SK-N-SH (cell line): ENCODE results near the gene STK4. TPM values are rescaled to one million over a fixed set of nuclear protein-coding genes. Genes with fewer than 3 reads are reported as not detected.
A peak's percentile ranks its signal among the peaks of the same experiment; 100 is the strongest.

Experiments
- CTCF ChIA-PET: fragments of 300-600, 350-600 bp; formaldehyde crosslinking; extraction: SDS; loops from one replicate; lab custom pipeline; 2021; lab: Yijun Ruan, JAX
- POLR2A ChIA-PET: fragments of 350-600 bp; sonication (Branson Sonifier 250); formaldehyde crosslinking; extraction: SDS; loops from one replicate; lab custom pipeline; 2020; ENCODE audit warnings: antibody characterized with exemption, inconsistent platforms; lab: Yijun Ruan, JAX
- DNase-seq: peaks from one replicate; pipeline ENCODE4 v3.0.0; 2012
- H2AFZ ChIP-seq: fragments of 200-600 bp; sonication (generic); 2 replicates; pipeline ENCODE4 v1.8.1; 2016; ENCODE audit warnings: antibody characterized with exemption, mild to moderate bottlenecking, low read depth
- H3F3A ChIP-seq: fragments of 200-600 bp; sonication (generic); replicated peaks from 2 replicates; pipeline ENCODE3; 2016; ENCODE audit warnings: antibody characterized with exemption, mild to moderate bottlenecking; ENCODE audit not compliant: insufficient read depth
- H3K27ac ChIP-seq, 2 experiments: fragments of 200-500 bp in 1 of 2; fragments of 200-600 bp in 1 of 2; sonication (Bioruptor generic) in 1 of 2; sonication (generic), shearing (Covaris generic) in 1 of 2; 2 replicates each; pipeline versions ENCODE4 v1.5.1 to v1.6.1; 2014 to 2016; ENCODE audit warnings: low read depth in 2 of 2, inconsistent platforms in 1 of 2, low read length in 1 of 2, mild to moderate bottlenecking in 1 of 2, mixed read lengths in 1 of 2
- H3K27me3 ChIP-seq: fragments of 200-600 bp; sonication (generic), shearing (Covaris generic); 2 replicates; pipeline ENCODE4 v1.6.1; 2016; ENCODE audit warnings: mixed run types; ENCODE audit not compliant: insufficient read depth
- H3K36me3 ChIP-seq, 2 experiments: fragments of 200-500 bp in 1 of 2; fragments of 200-600 bp in 1 of 2; sonication (Bioruptor generic) in 1 of 2; sonication (generic) in 1 of 2; replicated peaks in 1 of 2; 2 replicates each; pipeline versions ENCODE3 to v1.5.1; 2014 to 2016; ENCODE audit warnings: low read length in 1 of 2, mild to moderate bottlenecking in 1 of 2; ENCODE audit not compliant: insufficient read depth in 2 of 2, control insufficient read depth in 1 of 2
- H3K4me1 ChIP-seq, 2 experiments: fragments of 200-500 bp in 1 of 2; fragments of 200-600 bp in 1 of 2; sonication (Bioruptor generic) in 1 of 2; sonication (generic), shearing (Covaris generic) in 1 of 2; 2 replicates each; pipeline versions ENCODE4 v1.5.1 to v1.6.1; 2014 to 2016; ENCODE audit warnings: low read depth in 1 of 2, low read length in 1 of 2, mixed run types in 1 of 2; ENCODE audit not compliant: insufficient read depth in 2 of 2, control insufficient read depth in 1 of 2
- H3K4me2 ChIP-seq: fragments of 200-600 bp; sonication (generic), shearing (Covaris generic); 2 replicates; pipeline ENCODE4 v1.6.1; 2017; ENCODE audit warnings: mixed run types
- H3K4me3 ChIP-seq, 2 experiments: fragments of 200-500 bp in 1 of 2; fragments of 200-600 bp in 1 of 2; sonication (Bioruptor generic) in 1 of 2; sonication (generic), shearing (Covaris generic) in 1 of 2; 2 replicates each; pipeline versions ENCODE4 v1.5.1 to v1.8.1; 2014 to 2016; ENCODE audit warnings: low read depth in 2 of 2, inconsistent platforms in 1 of 2, low read length in 1 of 2, mild to moderate bottlenecking in 1 of 2, mixed read lengths in 1 of 2, moderate library complexity in 1 of 2
- H3K79me2 ChIP-seq: fragments of 200-600 bp; sonication (generic); 2 replicates; pipeline ENCODE4 v1.8.1; 2017; ENCODE audit warnings: mild to moderate bottlenecking; ENCODE audit not compliant: insufficient read depth
- H3K9ac ChIP-seq: fragments of 200-600 bp; sonication (generic); 2 replicates; pipeline ENCODE4 v1.6.1; 2017; ENCODE audit warnings: mixed run types
- H3K9me2 ChIP-seq: fragments of 200-600 bp; sonication (generic); 2 replicates; pipeline ENCODE4 v1.6.1; 2017; ENCODE audit warnings: mixed run types
- H3K9me3 ChIP-seq: fragments of 200-600 bp; sonication (generic); 2 replicates; pipeline ENCODE4 v1.6.1; 2017; ENCODE audit warnings: mixed run types, mild to moderate bottlenecking, moderate library complexity
- H4K20me1 ChIP-seq: fragments of 200-600 bp; sonication (generic); 2 replicates; pipeline ENCODE4 v1.6.1; 2017; ENCODE audit warnings: mild to moderate bottlenecking, mixed run types; ENCODE audit not compliant: insufficient read depth
- ELF1 ChIP-seq: IDR thresholded peaks from 2 replicates; pipeline ENCODE4 v1.4.0; 2012
- EZH2phosphoT487 ChIP-seq: fragments of 200-600 bp; sonication (generic); IDR thresholded peaks from 2 replicates; pipeline ENCODE4 v1.6.1; 2017; ENCODE audit warnings: low read depth, mixed run types, mild to moderate bottlenecking, antibody characterized with exemption, moderate library complexity, borderline replicate concordance
- FOSL2 ChIP-seq: IDR thresholded peaks from 2 replicates; pipeline ENCODE4 v1.4.0; 2012; ENCODE audit warnings: low read depth, mild to moderate bottlenecking, moderate library complexity, borderline replicate concordance
- FOXJ3 ChIP-seq: sonication (generic); formaldehyde crosslinking; IDR thresholded peaks from 2 replicates; pipeline ENCODE4 v1.5.1; 2020; ENCODE audit warnings: mild to moderate bottlenecking, missing genetic modification reagents
- FOXM1 ChIP-seq: IDR thresholded peaks from 2 replicates; pipeline ENCODE4 v1.4.0; 2012; ENCODE audit warnings: low read depth, mild to moderate bottlenecking
- GATA2 ChIP-seq: sonication (generic); formaldehyde crosslinking; IDR thresholded peaks from 2 replicates; pipeline ENCODE4 v1.5.0; 2020; ENCODE audit warnings: mild to moderate bottlenecking, missing genetic modification reagents
- MEF2A ChIP-seq: IDR thresholded peaks from 2 replicates; pipeline ENCODE4 v1.4.0; 2012; ENCODE audit warnings: low read depth, borderline replicate concordance
- MXI1 ChIP-seq: IDR thresholded peaks from 2 replicates; pipeline ENCODE4 v1.6.1; 2012; ENCODE audit warnings: mild to moderate bottlenecking, low read depth, low read length, improper control_type of control experiment
- NFIC ChIP-seq: IDR thresholded peaks from 2 replicates; pipeline ENCODE4 v1.4.0; 2012; ENCODE audit warnings: borderline replicate concordance
- POLR2AphosphoS5 ChIP-seq: IDR thresholded peaks from 2 replicates; pipeline ENCODE4 v1.6.1; 2012; ENCODE audit warnings: low read depth, low read length
- RXRA ChIP-seq: IDR thresholded peaks from 2 replicates; pipeline ENCODE4 v1.4.0; 2012; ENCODE audit warnings: low read depth, mild to moderate bottlenecking, borderline replicate concordance
- SIN3A ChIP-seq: IDR thresholded peaks from 2 replicates; pipeline ENCODE4 v1.6.1; 2012; ENCODE audit warnings: low read depth, mild to moderate bottlenecking, low read length, moderate library complexity, borderline replicate concordance
- TAF1 ChIP-seq: IDR thresholded peaks from 2 replicates; pipeline ENCODE4 v1.6.1; 2012; ENCODE audit warnings: low read depth, mild to moderate bottlenecking, low read length, moderate library complexity, borderline replicate concordance
- WGBS: methylation state at CpG from one replicate; pipeline ENCODE4 v1.1.6; 2017; ENCODE audit warnings: low lambda C conversion rate; 5-methylcytosine and 5-hydroxymethylcytosine counted together
- polyA plus RNA-seq, 3 experiments: library from polyadenylated mRNA; depleted of rRNA; stranded (reverse); fragments of >200 nt; gene quantifications; 2 replicates each; pipeline ENCODE4 v1.2.3, GENCODE V29; 2012
- TF ChIP-seq, protein P1 (sequence below): IDR thresholded peaks from 2 replicates; pipeline ENCODE4 v1.4.0; 2012; ENCODE audit warnings: low read depth, borderline replicate concordance
- TF ChIP-seq, protein P2 (sequence below): fragments of 150-350 bp; IDR thresholded peaks from 2 replicates; pipeline ENCODE4 v1.6.1; 2016; ENCODE audit warnings: mild to moderate bottlenecking, low read depth, low read length
- TF ChIP-seq, protein P3 (sequence below): IDR thresholded peaks from 2 replicates; pipeline ENCODE4 v1.4.0; 2012; ENCODE audit warnings: low read depth
- TF ChIP-seq, protein P4 (sequence below): IDR thresholded peaks from 2 replicates; pipeline ENCODE4 v1.4.0; 2012; ENCODE audit warnings: low read depth, borderline replicate concordance
- TF ChIP-seq, protein P5 (sequence below): IDR thresholded peaks from 2 replicates; pipeline ENCODE4 v1.6.1; 2012; ENCODE audit warnings: mild to moderate bottlenecking, low read depth, low read length, moderate library complexity

Gene STK4
- polyA plus RNA-seq, 1 of the 3 experiments (the other 2 are of a cell fraction): 11.4 TPM

DNA sequence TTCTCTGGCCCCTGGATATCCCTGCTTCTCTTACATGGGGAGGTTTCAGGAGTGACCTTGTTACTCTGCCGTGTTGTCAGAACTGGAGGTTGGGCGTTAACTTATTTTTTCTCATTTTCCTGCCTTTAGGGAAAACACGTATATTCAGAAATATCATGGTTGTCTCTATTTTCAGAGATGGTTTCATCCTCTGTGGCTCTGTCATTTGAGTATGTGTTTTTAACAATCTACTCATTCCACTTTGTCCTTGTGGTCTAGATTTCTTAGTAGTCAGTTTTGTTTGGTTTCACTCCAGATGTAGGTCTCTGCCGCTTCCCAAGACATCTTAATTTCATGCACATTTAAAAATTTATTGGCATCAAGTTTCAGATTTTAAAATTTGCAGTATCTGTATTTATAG lies 88.7 kb downstream of the STK4 start:
- Histone ChIP-seq H2AFZ (no peak overlapping the region), H3K4me3 (no peak overlapping the region), H3K4me1 (peaks cover 3 to 27% of the 10 kb centered on the region in 2 experiments; a peak in 3 of 4 replicates), H3K27me3 (no peaks in the 10 kb centered on the region), H3K36me3 (peaks cover 7 to 8% of the 10 kb centered on the region in 2 experiments), H3K4me2 (no peak overlapping the region), H4K20me1 (no peaks in the 10 kb centered on the region), H3K27ac (peak overlapping the region; percentile 87 to 88; a peak in 3 of 4 replicates), H3K9me2 (no peaks in the 10 kb centered on the region), H3K9me3 (no peaks in the 10 kb centered on the region), H3K9ac (no peak overlapping the region), H3K79me2 (peaks cover 10% of the 10 kb centered on the region; the same call in 1 of the 2 replicates), H3F3A (peaks cover 34% of the 10 kb centered on the region)
- WGBS: 87% methylated on average over 4 of the region's 4 CpGs
- DNase-seq: no peak
- TF ChIP-seq, protein P1, sequence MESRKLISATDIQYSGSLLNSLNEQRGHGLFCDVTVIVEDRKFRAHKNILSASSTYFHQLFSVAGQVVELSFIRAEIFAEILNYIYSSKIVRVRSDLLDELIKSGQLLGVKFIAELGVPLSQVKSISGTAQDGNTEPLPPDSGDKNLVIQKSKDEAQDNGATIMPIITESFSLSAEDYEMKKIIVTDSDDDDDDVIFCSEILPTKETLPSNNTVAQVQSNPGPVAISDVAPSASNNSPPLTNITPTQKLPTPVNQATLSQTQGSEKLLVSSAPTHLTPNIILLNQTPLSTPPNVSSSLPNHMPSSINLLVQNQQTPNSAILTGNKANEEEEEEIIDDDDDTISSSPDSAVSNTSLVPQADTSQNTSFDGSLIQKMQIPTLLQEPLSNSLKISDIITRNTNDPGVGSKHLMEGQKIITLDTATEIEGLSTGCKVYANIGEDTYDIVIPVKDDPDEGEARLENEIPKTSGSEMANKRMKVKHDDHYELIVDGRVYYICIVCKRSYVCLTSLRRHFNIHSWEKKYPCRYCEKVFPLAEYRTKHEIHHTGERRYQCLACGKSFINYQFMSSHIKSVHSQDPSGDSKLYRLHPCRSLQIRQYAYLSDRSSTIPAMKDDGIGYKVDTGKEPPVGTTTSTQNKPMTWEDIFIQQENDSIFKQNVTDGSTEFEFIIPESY: no peak
- TF ChIP-seq ELF1 (no peak), SIN3A (no peak), RXRA (no peak), FOXJ3 (no peak), MEF2A (no peak), TAF1 (no peak), NFIC (no peak), FOXM1 (no peak), GATA2 (CRISPR knock-in tag) (no peak), POLR2AphosphoS5 (no peak), FOSL2 (no peak), EZH2phosphoT487 (no peak), MXI1 (no peak)
- TF ChIP-seq, protein P2, sequence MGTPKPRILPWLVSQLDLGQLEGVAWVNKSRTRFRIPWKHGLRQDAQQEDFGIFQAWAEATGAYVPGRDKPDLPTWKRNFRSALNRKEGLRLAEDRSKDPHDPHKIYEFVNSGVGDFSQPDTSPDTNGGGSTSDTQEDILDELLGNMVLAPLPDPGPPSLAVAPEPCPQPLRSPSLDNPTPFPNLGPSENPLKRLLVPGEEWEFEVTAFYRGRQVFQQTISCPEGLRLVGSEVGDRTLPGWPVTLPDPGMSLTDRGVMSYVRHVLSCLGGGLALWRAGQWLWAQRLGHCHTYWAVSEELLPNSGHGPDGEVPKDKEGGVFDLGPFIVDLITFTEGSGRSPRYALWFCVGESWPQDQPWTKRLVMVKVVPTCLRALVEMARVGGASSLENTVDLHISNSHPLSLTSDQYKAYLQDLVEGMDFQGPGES: no peak
- TF ChIP-seq, protein P3, sequence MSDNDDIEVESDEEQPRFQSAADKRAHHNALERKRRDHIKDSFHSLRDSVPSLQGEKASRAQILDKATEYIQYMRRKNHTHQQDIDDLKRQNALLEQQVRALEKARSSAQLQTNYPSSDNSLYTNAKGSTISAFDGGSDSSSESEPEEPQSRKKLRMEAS: no peak
- TF ChIP-seq, protein P4, sequence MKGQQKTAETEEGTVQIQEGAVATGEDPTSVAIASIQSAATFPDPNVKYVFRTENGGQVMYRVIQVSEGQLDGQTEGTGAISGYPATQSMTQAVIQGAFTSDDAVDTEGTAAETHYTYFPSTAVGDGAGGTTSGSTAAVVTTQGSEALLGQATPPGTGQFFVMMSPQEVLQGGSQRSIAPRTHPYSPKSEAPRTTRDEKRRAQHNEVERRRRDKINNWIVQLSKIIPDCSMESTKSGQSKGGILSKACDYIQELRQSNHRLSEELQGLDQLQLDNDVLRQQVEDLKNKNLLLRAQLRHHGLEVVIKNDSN: no peak
- TF ChIP-seq, protein P5, sequence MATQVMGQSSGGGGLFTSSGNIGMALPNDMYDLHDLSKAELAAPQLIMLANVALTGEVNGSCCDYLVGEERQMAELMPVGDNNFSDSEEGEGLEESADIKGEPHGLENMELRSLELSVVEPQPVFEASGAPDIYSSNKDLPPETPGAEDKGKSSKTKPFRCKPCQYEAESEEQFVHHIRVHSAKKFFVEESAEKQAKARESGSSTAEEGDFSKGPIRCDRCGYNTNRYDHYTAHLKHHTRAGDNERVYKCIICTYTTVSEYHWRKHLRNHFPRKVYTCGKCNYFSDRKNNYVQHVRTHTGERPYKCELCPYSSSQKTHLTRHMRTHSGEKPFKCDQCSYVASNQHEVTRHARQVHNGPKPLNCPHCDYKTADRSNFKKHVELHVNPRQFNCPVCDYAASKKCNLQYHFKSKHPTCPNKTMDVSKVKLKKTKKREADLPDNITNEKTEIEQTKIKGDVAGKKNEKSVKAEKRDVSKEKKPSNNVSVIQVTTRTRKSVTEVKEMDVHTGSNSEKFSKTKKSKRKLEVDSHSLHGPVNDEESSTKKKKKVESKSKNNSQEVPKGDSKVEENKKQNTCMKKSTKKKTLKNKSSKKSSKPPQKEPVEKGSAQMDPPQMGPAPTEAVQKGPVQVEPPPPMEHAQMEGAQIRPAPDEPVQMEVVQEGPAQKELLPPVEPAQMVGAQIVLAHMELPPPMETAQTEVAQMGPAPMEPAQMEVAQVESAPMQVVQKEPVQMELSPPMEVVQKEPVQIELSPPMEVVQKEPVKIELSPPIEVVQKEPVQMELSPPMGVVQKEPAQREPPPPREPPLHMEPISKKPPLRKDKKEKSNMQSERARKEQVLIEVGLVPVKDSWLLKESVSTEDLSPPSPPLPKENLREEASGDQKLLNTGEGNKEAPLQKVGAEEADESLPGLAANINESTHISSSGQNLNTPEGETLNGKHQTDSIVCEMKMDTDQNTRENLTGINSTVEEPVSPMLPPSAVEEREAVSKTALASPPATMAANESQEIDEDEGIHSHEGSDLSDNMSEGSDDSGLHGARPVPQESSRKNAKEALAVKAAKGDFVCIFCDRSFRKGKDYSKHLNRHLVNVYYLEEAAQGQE: no peak
- ChIA-PET POLR2A (no interaction called here), CTCF (interaction anchor here (0.9 to 5.1 kb wide), 2 partner anchors 11 to 35 kb away, joined by 4 to 50 read pairs; no protein-coding TSS in a partner anchor)
